HepG2 (cell line): Measurements from ENCODE around the gene KIF26B. TPM values are rescaled to one million over a fixed set of nuclear protein-coding genes. Genes with fewer than 3 reads are reported as not detected.

ENCODE experiments used
- ATAC-seq: fragments of 200-7000 bp; cut with Tn5 transposase; 3 replicates; pipeline ENCODE4 v1.9.1; 2020; ENCODE audit warnings: mild to moderate bottlenecking, moderate library complexity
- BruUV-seq: library from RNA; stranded (reverse); fragments of 400-500 nt; replicated peaks from 2 replicates; lab custom pipeline; 2021; lab: Mats Ljungman, UMichigan
- CTCF ChIA-PET: fragments of 300-600 bp; formaldehyde crosslinking; extraction: SDS; loops from one replicate; lab custom pipeline; 2021; ENCODE audit warnings: low total read pairs, inconsistent platforms, low intra/inter-chr PET ratio; lab: Yijun Ruan, JAX
- POLR2A ChIA-PET: fragments of 350-600 bp; sonication (Branson Sonifier 250); formaldehyde crosslinking; loops from one replicate; lab custom pipeline; 2020; ENCODE audit warnings: antibody characterized with exemption, inconsistent platforms; lab: Yijun Ruan, JAX
- DNase-seq: peaks from one replicate; pipeline ENCODE4 v3.0.0-alpha.2; 2015; ENCODE audit warnings: low spot score
- FAIRE-seq: peaks from 3 replicates; lab custom pipeline; 2011; peaks lifted over from hg19 to GRCh38; lab: Jason Lieb, UNC
- H2AFZ ChIP-seq: one replicate; pipeline ENCODE4 v1.6.1; 2011; ENCODE audit warnings: low read length, inconsistent platforms
- H3K27ac ChIP-seq: fragments of 300-600 bp; 3 replicates; pipeline ENCODE4 v1.8.0; 2011; ENCODE audit warnings: mixed run types, mild to moderate bottlenecking, mixed read lengths, low read length, inconsistent platforms; ENCODE audit not compliant: insufficient read depth; ENCODE audit errors: extremely low read length
- H3K27me3 ChIP-seq, 2 experiments: fragments of 200-600 bp in 1 of 2; 2 replicates in 1 of 2; 3 replicates in 1 of 2; pipeline versions ENCODE4 v1.6.0 to v1.8.0; 2011; ENCODE audit warnings: low read length in 2 of 2, mild to moderate bottlenecking in 2 of 2, moderate library complexity in 2 of 2, inconsistent platforms in 1 of 2; ENCODE audit not compliant: insufficient read depth in 2 of 2, control insufficient read depth in 1 of 2
- H3K36me3 ChIP-seq, 2 experiments: fragments of 200-600 bp in 1 of 2; replicated peaks in 1 of 2; 2 replicates in 1 of 2; 3 replicates in 1 of 2; pipeline versions ENCODE4 v1.5.1 to v1.8.0; 2011; ENCODE audit warnings: low read length in 2 of 2, inconsistent platforms in 1 of 2; ENCODE audit not compliant: insufficient read depth in 2 of 2, control insufficient read depth in 1 of 2
- H3K4me1 ChIP-seq: 2 replicates; pipeline ENCODE4 v1.5.1; 2012; ENCODE audit warnings: low read length, inconsistent platforms; ENCODE audit not compliant: insufficient read depth
- H3K4me2 ChIP-seq: 2 replicates; pipeline ENCODE4 v1.6.0; 2011; ENCODE audit warnings: low read depth, low read length, inconsistent platforms
- H3K4me3 ChIP-seq, 3 experiments: fragments of 200-600 bp in 1 of 3; sonication (generic), shearing (Covaris generic) in 1 of 3; replicated peaks in 1 of 3; 2 replicates each; pipeline ENCODE4 v1.5.1; 2011 to 2016; ENCODE audit warnings: low read length in 3 of 3, inconsistent platforms in 2 of 3, low read depth in 2 of 3, mild to moderate bottlenecking in 2 of 3, control low read depth in 1 of 3, mixed read lengths in 1 of 3; ENCODE audit not compliant: insufficient read depth in 1 of 3
- H3K79me2 ChIP-seq: one replicate; pipeline ENCODE4 v1.6.1; 2011; ENCODE audit warnings: low read length, inconsistent platforms; ENCODE audit not compliant: insufficient read depth
- H3K9ac ChIP-seq: 2 replicates; pipeline ENCODE4 v1.6.0; 2011; ENCODE audit warnings: mild to moderate bottlenecking, low read depth, low read length, inconsistent platforms; ENCODE audit not compliant: insufficient read depth
- H3K9me3 ChIP-seq: 2 replicates; pipeline ENCODE4 v1.5.1; 2012; ENCODE audit warnings: mild to moderate bottlenecking, low read length
- H4K20me1 ChIP-seq: 2 replicates; pipeline ENCODE4 v1.6.0; 2011; ENCODE audit warnings: inconsistent platforms, mild to moderate bottlenecking, low read length, moderate library complexity; ENCODE audit not compliant: insufficient read depth
- CEBPB ChIP-seq: IDR thresholded peaks from 2 replicates; pipeline ENCODE4 v1.6.1; 2011; ENCODE audit warnings: low read depth, low read length, improper control_type of control experiment, borderline replicate concordance
- CHD4 ChIP-seq: fragments of 200-600 bp; sonication (generic); IDR thresholded peaks from 2 replicates; pipeline ENCODE4 v1.7.0; 2017; ENCODE audit warnings: mild to moderate bottlenecking, low read length, borderline replicate concordance
- FOXK2 ChIP-seq: fragments of 450-650 bp; IDR thresholded peaks from 2 replicates; pipeline ENCODE4 v1.6.1; 2016
- HIC2 ChIP-seq: sonication (generic); formaldehyde crosslinking; IDR thresholded peaks from 2 replicates; pipeline ENCODE4 v1.9.0; 2022; ENCODE audit warnings: low read depth, missing genetic modification reagents
- IKZF4 ChIP-seq: sonication (generic); formaldehyde crosslinking; IDR thresholded peaks from 2 replicates; pipeline ENCODE4 v1.5.1; 2020; ENCODE audit warnings: borderline replicate concordance, mild to moderate bottlenecking, low read depth, missing genetic modification reagents; ENCODE audit errors: not compliant biosample characterization
- RORA ChIP-seq: sonication (generic); formaldehyde crosslinking; IDR thresholded peaks from 2 replicates; pipeline ENCODE4 v1.5.0; 2020; ENCODE audit warnings: mild to moderate bottlenecking, missing genetic modification reagents, moderate library complexity
- SOX6 ChIP-seq, 2 experiments: fragments of 450-650 bp in 1 of 2; sonication (generic) in 1 of 2; formaldehyde crosslinking in 1 of 2; IDR thresholded peaks; 2 replicates each; pipeline versions ENCODE4 v1.4.0 to v1.6.1; 2017 to 2020; ENCODE audit warnings: antibody characterized with exemption in 1 of 2, mild to moderate bottlenecking in 1 of 2, missing genetic modification reagents in 1 of 2
- SSRP1 ChIP-seq: IDR thresholded peaks from 2 replicates; pipeline ENCODE4 v1.6.1; 2016; ENCODE audit warnings: control low read depth
- ZBED4 ChIP-seq: sonication (generic); formaldehyde crosslinking; IDR thresholded peaks from 2 replicates; pipeline ENCODE4 v1.4.0; 2020; ENCODE audit warnings: missing genetic modification reagents, borderline replicate concordance
- ZFP37 ChIP-seq: sonication (generic); formaldehyde crosslinking; IDR thresholded peaks from 2 replicates; pipeline ENCODE4 v1.4.0; 2020; ENCODE audit warnings: missing genetic modification reagents, borderline replicate concordance
- ZNF256 ChIP-seq: sonication (generic); formaldehyde crosslinking; conservative IDR thresholded peaks from 2 replicates; pipeline ENCODE4 v1.4.0; 2020; ENCODE audit warnings: missing genetic modification reagents
- ZNF292 ChIP-seq: sonication (generic); formaldehyde crosslinking; IDR thresholded peaks from 2 replicates; pipeline ENCODE4 v1.8.1; 2022; ENCODE audit warnings: mild to moderate bottlenecking, low read depth, missing genetic modification reagents, borderline replicate concordance
- ZNF83 ChIP-seq: sonication (generic); formaldehyde crosslinking; IDR thresholded peaks from 2 replicates; pipeline ENCODE4 v1.4.0; 2020; ENCODE audit warnings: missing genetic modification reagents, mild to moderate bottlenecking, borderline replicate concordance
- WGBS: methylation state at CpG from one replicate; pipeline ENCODE4 v1.1.6; 2017; ENCODE audit warnings: low lambda C conversion rate; 5-methylcytosine and 5-hydroxymethylcytosine counted together
- in situ Hi-C: cut with HindIII; loops from 2 replicates; pipeline ENCODE4 v1.10.0; 2017; ENCODE audit warnings: low pct_unique_long_range_greater_than_20kb; ENCODE audit not compliant: extremely low pct_ligation_motif_present
- intact Hi-C: fragments of 100-400 bp; cut with micrococcal nuclease; formaldehyde crosslinking; loops from one replicate; pipeline ENCODE4 v1.10.0; 2022; ENCODE audit not compliant: unreplicated experiment
- polyA plus RNA-seq, 8 experiments: library from polyadenylated mRNA; depleted of rRNA in 3 of 8; stranded (reverse) in 7 of 8; unstranded in 1 of 8; fragments of >200 nt; fragmentation: Illumina TruSeq in 4 of 8; extraction: Trizol in 4 of 8; gene quantifications; 2 replicates each; pipeline versions ENCODE4 v1.2.1 to v1.2.3, GENCODE V29; 2011 to 2016; ENCODE audit warnings: low read depth in 4 of 8, missing spikeins in 1 of 8, mixed read lengths in 1 of 8; ENCODE audit not compliant: insufficient read depth in 1 of 8
- total RNA-seq, 5 experiments: library from RNA; depleted of rRNA; stranded (reverse); fragments of >200 nt; fragmentation: Illumina TruSeq; extraction: Trizol; gene quantifications; 2 replicates each; pipeline ENCODE4 v1.2.3, GENCODE V29; 2016; ENCODE audit warnings: low read depth in 1 of 5
- TF ChIP-seq, protein P1 (sequence below): sonication (generic); formaldehyde crosslinking; IDR thresholded peaks from 2 replicates; pipeline ENCODE4 v1.4.0; 2020; ENCODE audit warnings: low read depth, mild to moderate bottlenecking, missing genetic modification reagents
- TF ChIP-seq, protein P2 (sequence below): sonication (generic); formaldehyde crosslinking; conservative IDR thresholded peaks from 2 replicates; pipeline ENCODE4 v1.8.0; 2022; ENCODE audit warnings: mild to moderate bottlenecking, moderate library complexity, missing genetic modification reagents

KIF26B gene
- total and polyA plus RNA-seq, 2 of the 13 experiments (the other 11 are each of a cell fraction or from before 2014, with no cell fraction given), result 0.08 to 0.09 TPM

DNA sequence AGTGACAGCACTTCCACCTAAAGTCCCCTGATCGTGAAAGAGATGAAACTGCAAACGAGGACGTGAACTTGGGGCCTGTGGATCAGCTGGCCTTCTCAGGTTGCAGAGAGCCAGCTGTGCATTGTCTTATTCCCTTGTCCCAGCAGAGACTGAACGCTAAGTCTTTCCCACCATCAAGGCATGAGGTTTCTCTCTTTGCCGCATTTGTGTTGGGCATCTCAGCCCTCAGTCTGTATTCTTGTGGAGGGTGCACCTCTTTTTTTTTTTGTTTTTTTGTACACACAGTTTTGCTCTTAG, 71.4 kb downstream of the KIF26B start (continued):
- TF ChIP-seq HIC2 (no peak), RORA (CRISPR knock-in tag) (no peak), CEBPB (no peak), CHD4 (no peak), ZNF256 (no peak), ZNF83 (CRISPR knock-in tag) (no peak), IKZF4 (CRISPR knock-in tag) (no peak)
- TF ChIP-seq, protein P1, sequence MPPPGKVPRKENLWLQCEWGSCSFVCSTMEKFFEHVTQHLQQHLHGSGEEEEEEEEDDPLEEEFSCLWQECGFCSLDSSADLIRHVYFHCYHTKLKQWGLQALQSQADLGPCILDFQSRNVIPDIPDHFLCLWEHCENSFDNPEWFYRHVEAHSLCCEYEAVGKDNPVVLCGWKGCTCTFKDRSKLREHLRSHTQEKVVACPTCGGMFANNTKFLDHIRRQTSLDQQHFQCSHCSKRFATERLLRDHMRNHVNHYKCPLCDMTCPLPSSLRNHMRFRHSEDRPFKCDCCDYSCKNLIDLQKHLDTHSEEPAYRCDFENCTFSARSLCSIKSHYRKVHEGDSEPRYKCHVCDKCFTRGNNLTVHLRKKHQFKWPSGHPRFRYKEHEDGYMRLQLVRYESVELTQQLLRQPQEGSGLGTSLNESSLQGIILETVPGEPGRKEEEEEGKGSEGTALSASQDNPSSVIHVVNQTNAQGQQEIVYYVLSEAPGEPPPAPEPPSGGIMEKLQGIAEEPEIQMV, result no peak
- TF ChIP-seq, protein P2, sequence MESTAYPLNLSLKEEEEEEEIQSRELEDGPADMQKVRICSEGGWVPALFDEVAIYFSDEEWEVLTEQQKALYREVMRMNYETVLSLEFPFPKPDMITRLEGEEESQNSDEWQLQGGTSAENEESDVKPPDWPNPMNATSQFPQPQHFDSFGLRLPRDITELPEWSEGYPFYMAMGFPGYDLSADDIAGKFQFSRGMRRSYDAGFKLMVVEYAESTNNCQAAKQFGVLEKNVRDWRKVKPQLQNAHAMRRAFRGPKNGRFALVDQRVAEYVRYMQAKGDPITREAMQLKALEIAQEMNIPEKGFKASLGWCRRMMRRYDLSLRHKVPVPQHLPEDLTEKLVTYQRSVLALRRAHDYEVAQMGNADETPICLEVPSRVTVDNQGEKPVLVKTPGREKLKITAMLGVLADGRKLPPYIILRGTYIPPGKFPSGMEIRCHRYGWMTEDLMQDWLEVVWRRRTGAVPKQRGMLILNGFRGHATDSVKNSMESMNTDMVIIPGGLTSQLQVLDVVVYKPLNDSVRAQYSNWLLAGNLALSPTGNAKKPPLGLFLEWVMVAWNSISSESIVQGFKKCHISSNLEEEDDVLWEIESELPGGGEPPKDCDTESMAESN (CRISPR knock-in tag), result no peak

- Histone ChIP-seq H3K9me3 (no peaks in the 10 kb centered on the region), H3K27me3 (peaks cover 0 to 4% of the 10 kb centered on the region in 2 experiments; a peak in 1 of 5 replicates), H3K9ac (no peak overlapping the region), H4K20me1 (no peaks in the 10 kb centered on the region), H3K27ac (no peak overlapping the region), H3K4me3 (no peak overlapping the region), H3K36me3 (no peaks in the 10 kb centered on the region), H3K79me2 (no peaks in the 10 kb centered on the region), H3K4me1 (no peaks in the 10 kb centered on the region), H2AFZ (no peak overlapping the region), H3K4me2 (no peak overlapping the region)
- intact Hi-C loops, result no loop called here
- CTCF ChIA-PET, result no interaction called here
- WGBS, result 59% methylated on average over 8 of the region's 8 CpGs
- in situ Hi-C loops, result no loop called here
- DNase-seq, result no peak
- no TSS peak for BruUV-seq
- no peak for ATAC-seq
- TF ChIP-seq ZFP37 (CRISPR knock-in tag), result no peak
- TF ChIP-seq ZNF292 (CRISPR knock-in tag), result no peak
- TF ChIP-seq FOXK2, result no peak
- no peak for TF ChIP-seq ZBED4 (CRISPR knock-in tag)
- TF ChIP-seq SOX6 (IDR thresholded peaks at IDR 0.05), result no peak
- TF ChIP-seq SOX6 (CRISPR knock-in tag; IDR thresholded peaks at IDR 0.05), result no peak
- no peak for TF ChIP-seq SSRP1 (CRISPR knock-in tag)
- FAIRE-seq, result no peak
- POLR2A ChIA-PET, result no interaction called here
Measured at GRCh38 chr1:245229051-245229450, 74.3 kb downstream of the KIF26B start.
